Adrenal gland (tissue), 12 donors: ENCODE results near the gene NRAP. TPM values are rescaled to one million over a fixed set of nuclear protein-coding genes. Genes with fewer than 3 reads are reported as not detected.

Experiments used
- DNase-seq, 7 donors: peaks; one replicate each; pipeline ENCODE4 v3.0.0-alpha.2; 2019 to 2020
- H3K27ac ChIP-seq, 5 donors: fragments of 200-600 bp; sonication (generic) in 4 of 5; 1 replicate in 3 of 5; 2 replicates in 2 of 5; pipeline versions ENCODE4 v1.5.1 to v1.8.0; 2016 to 2020; ENCODE audit warnings: mild to moderate bottlenecking in 1 of 5
- H3K27me3 ChIP-seq: fragments of 200-600 bp; 2 replicates; pipeline ENCODE4 v1.8.0; 2021
- H3K36me3 ChIP-seq, 2 donors: fragments of 200-600 bp; replicated peaks in 1 of 2; 1 replicate in 1 of 2; 2 replicates in 1 of 2; pipeline versions ENCODE4 v1.5.1 to v1.8.0; 2018 to 2022
- H3K4me1 ChIP-seq, 2 donors: fragments of 200-600 bp; replicated peaks in 1 of 2; 1 replicate in 1 of 2; 2 replicates in 1 of 2; pipeline versions ENCODE4 v1.5.1 to v1.8.0; 2018 to 2021
- H3K4me3 ChIP-seq, 4 donors: fragments of 200-600 bp; sonication (generic) in 3 of 4; one replicate each; pipeline ENCODE4 v1.5.1; 2016 to 2018
- H3K9me3 ChIP-seq, 3 donors: fragments of 200-600 bp; sonication (generic) in 1 of 3; replicated peaks in 1 of 3; 1 replicate in 2 of 3; 2 replicates in 1 of 3; pipeline versions ENCODE4 v1.5.1 to v1.8.0; 2016 to 2021
- CTCF ChIP-seq, 6 experiments: fragments of 450-650 bp in 4 of 6; fragments of 200-600 bp in 2 of 6; sonication (generic) in 1 of 6; IDR thresholded peaks; 1 replicate in 5 of 6; 2 replicates in 1 of 6; pipeline versions ENCODE4 v1.5.1 to v1.8.0; 2016 to 2021; ENCODE audit warnings: antibody characterized with exemption in 6 of 6, mild to moderate bottlenecking in 2 of 6, moderate library complexity in 1 of 6
- POLR2A ChIP-seq, 2 donors: fragments of 450-650 bp; IDR thresholded peaks; one replicate each; pipeline ENCODE4 v1.6.1; 2017; ENCODE audit warnings: antibody characterized with exemption in 2 of 2, mild to moderate bottlenecking in 2 of 2, moderate library complexity in 1 of 2
- WGBS, 4 donors: extraction: QIAGEN DNeasy Blood & Tissue Kit in 2 of 4; methylation state at CpG; one replicate each; pipeline versions ENCODE4 v1.1.5 to v1.1.7; 2013 to 2017; 5-methylcytosine and 5-hydroxymethylcytosine counted together
- intact Hi-C, 2 donors: fragments of 100-400 bp; cut with DNase I; formaldehyde crosslinking; loops; one replicate each; pipeline versions ENCODE4 v1.14.1 to v1.15.0; 2022 to 2023
- polyA plus RNA-seq, 3 donors: library from polyadenylated mRNA; stranded (reverse); fragments of 200-250 nt in 2 of 3; fragments of 350-450 nt in 1 of 3; fragmentation: Illumina TruSeq in 1 of 3; extraction: RNeasy Lipid Tissue Mini Kit (QIAGEN cat#74804) in 1 of 3; gene quantifications; one replicate each; pipeline ENCODE4 v1.2.3, GENCODE V29; 2013 to 2014
- total RNA-seq, 9 donors: library from RNA; depleted of rRNA in 4 of 9; stranded (reverse); fragments of >200 nt in 4 of 9; fragments of 120-200 nt in 1 of 9; fragmentation: NEBNext Ultra II Directional in 1 of 9; extraction: Animal tissue kit (Norgen Biotek cat#: 25700) in 1 of 9; gene quantifications; one replicate each; pipeline versions ENCODE4 v1.1.0 to v1.2.4, GENCODE V29; 2013 to 2023
- donor health status: healthy with polysubstance abuse.
- donor health status: Bipolar disorder and iron deficiency.
- donor health status: DM: yes; HTN: yes; CAD: no.
- donor health status: DM: no; HTN: no; CAD: no.
- donor health status: DM: no; HTN: no; CAD: no.
- donor health status: DM: yes; HTN: yes; CAD: no.

NRAP gene
- total and polyA plus RNA-seq, 12 donors: 0.03 to 2.0 (median 0.09) TPM; not detected in 8

DNA sequence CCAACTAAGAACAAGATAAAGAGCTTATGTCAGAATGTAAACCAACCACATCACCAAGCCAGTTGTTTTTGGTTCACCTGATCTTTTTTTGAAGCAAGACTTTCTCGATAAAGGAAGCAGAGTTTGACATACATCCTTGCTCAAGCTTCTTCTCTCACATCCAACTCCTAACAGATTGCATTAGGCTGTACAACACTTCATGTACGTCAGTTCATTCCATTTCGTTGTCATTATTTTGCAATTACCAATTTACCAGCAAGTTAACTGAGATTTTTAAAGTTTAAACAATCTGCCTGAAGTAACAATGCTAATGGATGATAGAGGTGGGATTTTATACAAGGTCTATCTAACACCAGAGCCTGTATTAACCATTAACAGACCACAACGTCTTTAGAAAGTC, 41.0 kb downstream of the NRAP start:
- no peak overlapping the region for H3K4me3 ChIP-seq
- 67 to 75% (median 73%) methylated on average over 4 of the region's 4 CpGs for WGBS, 4 donors
- no peaks in the 10 kb centered on the region for H3K9me3 ChIP-seq
- peaks cover 11% of the 10 kb centered on the region for H3K27me3 ChIP-seq
- no peak for DNase-seq
- H3K4me1 ChIP-seq: no peaks in the 10 kb centered on the region
- intact Hi-C loops: no loop called here
- no peak overlapping the region for H3K27ac ChIP-seq
- no peak for TF ChIP-seq CTCF (IDR thresholded peaks at IDR 0.05)
- TF ChIP-seq POLR2A (IDR thresholded peaks at IDR 0.05): no peak
- no peaks in the 10 kb centered on the region for H3K36me3 ChIP-seq

DNA sequence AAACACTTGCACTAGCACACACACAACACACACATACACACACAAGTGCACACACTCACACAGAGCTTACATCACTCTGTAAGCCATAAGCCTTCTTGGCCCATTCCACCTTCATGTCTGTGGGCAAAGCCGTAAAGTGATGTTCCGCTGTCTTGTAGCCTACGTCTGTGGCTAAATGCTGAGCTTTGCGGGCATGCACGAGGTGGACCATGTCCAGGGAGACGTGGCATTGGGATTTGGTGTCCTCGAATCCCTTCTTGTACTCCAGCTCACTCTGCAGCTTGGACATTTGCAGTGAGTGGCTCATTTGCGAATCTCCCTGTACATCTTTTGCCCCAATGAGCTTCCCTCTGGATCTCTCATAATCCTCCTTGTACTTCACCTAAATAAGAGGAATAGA, 42.0 kb downstream of the NRAP start:
- Histone ChIP-seq H3K27ac (no peak overlapping the region), H3K36me3 (no peaks in the 10 kb centered on the region), H3K4me1 (no peaks in the 10 kb centered on the region), H3K9me3 (no peaks in the 10 kb centered on the region), H3K27me3 (peaks cover 21% of the 10 kb centered on the region), H3K4me3 (no peak overlapping the region)
- TF ChIP-seq POLR2A (IDR thresholded peaks at IDR 0.05) (no peak), CTCF (IDR thresholded peaks at IDR 0.05) (no peak)
- DNase-seq: no peak
- intact Hi-C loops: no loop called here
- WGBS, 4 donors: 62 to 90% (median 72%) methylated on average over 7 to 8 of the region's 8 CpGs

- Histone ChIP-seq H3K27ac (no peak overlapping the region), H3K36me3 (no peaks in the 10 kb centered on the region), H3K9me3 (no peaks in the 10 kb centered on the region), H3K4me1 (no peaks in the 10 kb centered on the region), H3K4me3 (no peak overlapping the region), H3K27me3 (peaks cover 23% of the 10 kb centered on the region)
- intact Hi-C loops: no loop called here
- WGBS, 4 donors: 80 to 88% (median 83%) methylated on average over 8 to 9 of the region's 9 CpGs
- DNase-seq: no peak
- no peak for TF ChIP-seq CTCF (IDR thresholded peaks at IDR 0.05)
- TF ChIP-seq POLR2A (IDR thresholded peaks at IDR 0.05): no peak
Measured at GRCh38 chr10:113620936-113621335, 42.9 kb downstream of the NRAP start.

- intact Hi-C loops: no loop called here
- Histone ChIP-seq H3K27ac (no peak overlapping the region), H3K4me3 (no peak overlapping the region), H3K9me3 (no peaks in the 10 kb centered on the region), H3K4me1 (no peaks in the 10 kb centered on the region), H3K36me3 (no peaks in the 10 kb centered on the region), H3K27me3 (peaks cover 23% of the 10 kb centered on the region)
- DNase-seq: no peak
- 75 to 86% (median 77%) methylated on average over 8 of the region's 8 CpGs for WGBS, 4 donors
- TF ChIP-seq CTCF (IDR thresholded peaks at IDR 0.05) (no peak), POLR2A (IDR thresholded peaks at IDR 0.05) (no peak)
Measured at GRCh38 chr10:113620511-113620910, 43.3 kb downstream of the NRAP start.
